ENCODE measurements around the gene SLC30A10. TPM values are rescaled to one million over a fixed set of nuclear protein-coding genes. Genes with fewer than 3 reads are reported as not detected.

Gene SLC30A10
- total and polyA plus RNA-seq, 2 donors (not counting 1 experiment from before 2014, with no cell fraction given), result 0.06 TPM; not detected in 1

DNA sequence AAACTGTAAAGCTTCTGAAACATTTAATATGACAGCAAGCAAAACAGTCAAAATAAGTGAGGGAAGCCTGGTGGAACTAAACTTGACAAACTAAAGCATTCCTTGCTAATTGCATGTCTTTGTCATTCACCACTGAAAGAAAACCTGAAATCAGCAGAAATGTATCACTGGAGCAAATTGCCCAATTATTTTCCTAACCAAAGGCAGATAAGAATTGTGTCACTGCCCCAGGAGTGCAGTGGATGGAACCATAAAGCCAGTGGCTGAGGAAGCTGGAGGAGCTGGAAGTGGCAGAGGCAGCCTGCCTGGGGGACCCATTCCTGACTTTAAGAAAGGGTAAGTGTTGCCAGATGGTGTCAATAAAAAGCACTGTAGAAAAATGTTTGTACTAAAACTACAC is 2.7 kb upstream of the SLC30A10 start:
- ChIA-PET POLR2A (no interaction called here), CTCF (no interaction called here)
- TF ChIP-seq, protein P1, sequence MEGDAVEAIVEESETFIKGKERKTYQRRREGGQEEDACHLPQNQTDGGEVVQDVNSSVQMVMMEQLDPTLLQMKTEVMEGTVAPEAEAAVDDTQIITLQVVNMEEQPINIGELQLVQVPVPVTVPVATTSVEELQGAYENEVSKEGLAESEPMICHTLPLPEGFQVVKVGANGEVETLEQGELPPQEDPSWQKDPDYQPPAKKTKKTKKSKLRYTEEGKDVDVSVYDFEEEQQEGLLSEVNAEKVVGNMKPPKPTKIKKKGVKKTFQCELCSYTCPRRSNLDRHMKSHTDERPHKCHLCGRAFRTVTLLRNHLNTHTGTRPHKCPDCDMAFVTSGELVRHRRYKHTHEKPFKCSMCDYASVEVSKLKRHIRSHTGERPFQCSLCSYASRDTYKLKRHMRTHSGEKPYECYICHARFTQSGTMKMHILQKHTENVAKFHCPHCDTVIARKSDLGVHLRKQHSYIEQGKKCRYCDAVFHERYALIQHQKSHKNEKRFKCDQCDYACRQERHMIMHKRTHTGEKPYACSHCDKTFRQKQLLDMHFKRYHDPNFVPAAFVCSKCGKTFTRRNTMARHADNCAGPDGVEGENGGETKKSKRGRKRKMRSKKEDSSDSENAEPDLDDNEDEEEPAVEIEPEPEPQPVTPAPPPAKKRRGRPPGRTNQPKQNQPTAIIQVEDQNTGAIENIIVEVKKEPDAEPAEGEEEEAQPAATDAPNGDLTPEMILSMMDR (IDR thresholded peaks at IDR 0.05), result no peak
- no peak for TF ChIP-seq EZH2 (IDR thresholded peaks at IDR 0.05; ENCODE audit: borderline replicate concordance, insufficient read depth, low read depth, low read length, poor library complexity, severe bottlenecking)
- ATAC-seq (ENCODE audit: low read depth), result no peak
- Histone ChIP-seq H3K27me3 (replicated peaks in 1 of 4; ENCODE audit: control extremely low read depth in 1 of 4, control insufficient read depth in 3 of 4, insufficient read depth in 4 of 4, low read length in 3 of 4) (peaks cover 0 to 49% (median 22%) of the 10 kb centered on the region in 4 experiments), H3K27ac (ENCODE audit: low read length in 2 of 2) (no peak overlapping the region), H2AFZ (ENCODE audit: insufficient read depth, low read depth, low read length, poor library complexity, severe bottlenecking) (no peak overlapping the region), H3K79me2 (ENCODE audit: control insufficient read depth, insufficient read depth, low read length) (no peaks in the 10 kb centered on the region), H4K20me1 (ENCODE audit: control insufficient read depth, insufficient read depth, low read length, poor library complexity, severe bottlenecking) (no peaks in the 10 kb centered on the region), H3K9ac (ENCODE audit: low read length) (no peak overlapping the region), H3K4me1 (ENCODE audit: control insufficient read depth in 2 of 2, insufficient read depth in 2 of 2, low read length in 2 of 2) (peaks cover 9 to 14% of the 10 kb centered on the region in 2 donors), H3K4me2 (replicated peaks; ENCODE audit: low read depth, low read length, poor library complexity, severe bottlenecking) (no peak overlapping the region), H3K9me3 (ENCODE audit: control extremely low read depth in 1 of 3, control insufficient read depth in 2 of 3, insufficient read depth in 1 of 3, low read length in 2 of 3) (peaks cover 0 to 4% (median 0%) of the 10 kb centered on the region in 3 donors), H3K36me3 (replicated peaks in 1 of 2; ENCODE audit: control extremely low read depth in 1 of 2, control insufficient read depth in 1 of 2, extremely low read depth in 1 of 2, insufficient read depth in 2 of 2, low read length in 1 of 2) (no peaks in the 10 kb centered on the region), H3K4me3 (ENCODE audit: control extremely low read depth in 1 of 5, extremely low read depth in 1 of 5, insufficient read depth in 1 of 5, low read depth in 2 of 5, low read length in 4 of 5) (no peak overlapping the region)
- Mint-ChIP-seq H3K27ac (no peak overlapping the region), H3K9me3 (ENCODE audit: insufficient read depth) (no peaks in the 10 kb centered on the region), H3K27me3 (peaks cover 58% of the 10 kb centered on the region), H3K4me3 (no peak overlapping the region), H3K4me1 (peaks cover 7% of the 10 kb centered on the region)
- no peak for DNase-seq
- intact Hi-C loops (cut with micrococcal nuclease), result no loop called here

DNA sequence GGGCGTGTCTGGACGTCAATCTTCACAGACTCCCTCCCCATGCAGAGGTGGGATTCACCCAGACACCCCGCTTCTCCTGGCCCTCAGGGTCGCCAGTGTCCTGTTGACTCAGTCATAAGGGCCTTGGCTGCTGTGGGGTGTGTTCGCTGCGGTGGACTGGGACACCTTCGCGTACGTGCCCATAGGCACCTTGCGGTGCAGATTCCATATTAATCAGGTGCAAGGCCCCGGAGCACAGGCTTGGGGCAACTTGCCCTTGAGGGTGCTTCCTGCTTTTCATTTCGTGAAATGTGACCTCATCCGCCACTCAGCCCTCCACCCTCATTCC is 398 bp upstream of the SLC30A10 start:
- Mint-ChIP-seq H3K4me3 (peak overlapping the region; percentile 69), H3K27ac (no peak overlapping the region), H3K27me3 (peaks cover 57% of the 10 kb centered on the region), H3K9me3 (ENCODE audit: insufficient read depth) (no peaks in the 10 kb centered on the region), H3K4me1 (peaks cover 7% of the 10 kb centered on the region)
- H3K27me3 ChIP-seq (replicated peaks in 1 of 4; ENCODE audit: control extremely low read depth in 1 of 4, control insufficient read depth in 3 of 4, insufficient read depth in 4 of 4, low read length in 3 of 4), result peaks cover 0 to 46% (median 19%) of the 10 kb centered on the region in 4 experiments
- H3K9ac ChIP-seq (ENCODE audit: low read length), result no peak overlapping the region
- H3K36me3 ChIP-seq (replicated peaks in 1 of 2; ENCODE audit: control extremely low read depth in 1 of 2, control insufficient read depth in 1 of 2, extremely low read depth in 1 of 2, insufficient read depth in 2 of 2, low read length in 1 of 2), result no peaks in the 10 kb centered on the region
- TF ChIP-seq EZH2 (IDR thresholded peaks at IDR 0.05; ENCODE audit: borderline replicate concordance, insufficient read depth, low read depth, low read length, poor library complexity, severe bottlenecking), result no peak
- TF ChIP-seq, protein P1 (IDR thresholded peaks at IDR 0.05), result no peak
- H3K4me2 ChIP-seq (replicated peaks; ENCODE audit: low read depth, low read length, poor library complexity, severe bottlenecking), result peak overlapping the region; percentile 78
- no peaks in the 10 kb centered on the region for H3K79me2 ChIP-seq (ENCODE audit: control insufficient read depth, insufficient read depth, low read length)
- peaks cover 0 to 4% (median 0%) of the 10 kb centered on the region in 3 donors for H3K9me3 ChIP-seq (ENCODE audit: control extremely low read depth in 1 of 3, control insufficient read depth in 2 of 3, insufficient read depth in 1 of 3, low read length in 2 of 3)
- no peak overlapping the region for H3K27ac ChIP-seq (ENCODE audit: low read length in 2 of 2)
- ChIA-PET CTCF (no interaction called here), POLR2A (no interaction called here)
- DNase-seq (no peak), ATAC-seq (ENCODE audit: low read depth) (no peak)
- 69% methylated on average over 9 of the region's 13 CpGs for WGBS (ENCODE audit: insufficient coverage)
- peaks cover 9 to 14% of the 10 kb centered on the region in 2 donors for H3K4me1 ChIP-seq (ENCODE audit: control insufficient read depth in 2 of 2, insufficient read depth in 2 of 2, low read length in 2 of 2)
- peak overlapping the region in 2 of 5 experiments; percentile 3 to 52 for H3K4me3 ChIP-seq (ENCODE audit: control extremely low read depth in 1 of 5, extremely low read depth in 1 of 5, insufficient read depth in 1 of 5, low read depth in 2 of 5, low read length in 4 of 5)
- intact Hi-C loops (cut with micrococcal nuclease), result no loop called here
- no peaks in the 10 kb centered on the region for H4K20me1 ChIP-seq (ENCODE audit: control insufficient read depth, insufficient read depth, low read length, poor library complexity, severe bottlenecking)
- peak overlapping the region; percentile 72 for H2AFZ ChIP-seq (ENCODE audit: insufficient read depth, low read depth, low read length, poor library complexity, severe bottlenecking)
